Fibroblast of villous mesenchyme (primary cell): ENCODE results near the gene RNLS. TPM values are rescaled to one million over a fixed set of nuclear protein-coding genes. Genes with fewer than 3 reads are reported as not detected.

Experiments
- DNase-seq: peaks from one replicate; pipeline ENCODE4 v3.0.0-alpha.2; 2010; ENCODE audit warnings: low read depth
- H3K4me3 ChIP-seq: 2 replicates; pipeline ENCODE4 v1.5.1; 2011; ENCODE audit warnings: low read depth, mild to moderate bottlenecking, low read length
- CTCF ChIP-seq: IDR thresholded peaks from 2 replicates; pipeline ENCODE4 v1.5.1; 2012; ENCODE audit warnings: low read depth, mild to moderate bottlenecking, low read length; ENCODE audit not compliant: insufficient read depth
- total RNA-seq: library from RNA; depleted of rRNA; stranded (reverse); fragments of >200 nt; gene quantifications from 2 replicates; pipeline ENCODE4 v1.2.3, GENCODE V29; 2012

RNLS gene
- total RNA-seq, 1 donor: 14.2 TPM

GRCh38 chr10:88347597-88348304, 235.4 kb downstream of the RNLS start:
- no peak overlapping the region for H3K4me3 ChIP-seq
- no peak for TF ChIP-seq CTCF

DNA sequence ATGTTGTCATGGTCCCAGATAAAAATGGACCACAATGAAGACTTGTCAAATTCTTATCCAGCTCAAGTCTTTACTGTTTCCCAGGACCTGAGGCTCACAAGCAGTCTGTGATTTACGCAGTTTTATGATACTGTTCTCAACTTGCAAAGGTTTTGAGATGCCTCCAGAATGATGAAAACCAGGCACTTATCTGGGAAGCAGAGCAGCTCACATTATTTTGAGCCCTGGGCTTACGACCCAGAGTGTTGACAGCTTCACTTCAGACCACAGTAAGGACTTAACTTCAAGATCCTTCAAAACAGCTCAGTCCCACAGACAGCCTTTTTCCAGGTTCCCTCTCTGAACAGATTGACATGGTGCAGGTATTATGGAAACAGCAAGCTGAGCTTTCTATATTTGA, 236.1 kb downstream of the RNLS start:
- TF ChIP-seq CTCF: no peak
- DNase-seq: peak; percentile 85

More at GRCh38 chr10:88347597-88348304, 235.4 kb downstream of the RNLS start:
- no peak for DNase-seq

DNA sequence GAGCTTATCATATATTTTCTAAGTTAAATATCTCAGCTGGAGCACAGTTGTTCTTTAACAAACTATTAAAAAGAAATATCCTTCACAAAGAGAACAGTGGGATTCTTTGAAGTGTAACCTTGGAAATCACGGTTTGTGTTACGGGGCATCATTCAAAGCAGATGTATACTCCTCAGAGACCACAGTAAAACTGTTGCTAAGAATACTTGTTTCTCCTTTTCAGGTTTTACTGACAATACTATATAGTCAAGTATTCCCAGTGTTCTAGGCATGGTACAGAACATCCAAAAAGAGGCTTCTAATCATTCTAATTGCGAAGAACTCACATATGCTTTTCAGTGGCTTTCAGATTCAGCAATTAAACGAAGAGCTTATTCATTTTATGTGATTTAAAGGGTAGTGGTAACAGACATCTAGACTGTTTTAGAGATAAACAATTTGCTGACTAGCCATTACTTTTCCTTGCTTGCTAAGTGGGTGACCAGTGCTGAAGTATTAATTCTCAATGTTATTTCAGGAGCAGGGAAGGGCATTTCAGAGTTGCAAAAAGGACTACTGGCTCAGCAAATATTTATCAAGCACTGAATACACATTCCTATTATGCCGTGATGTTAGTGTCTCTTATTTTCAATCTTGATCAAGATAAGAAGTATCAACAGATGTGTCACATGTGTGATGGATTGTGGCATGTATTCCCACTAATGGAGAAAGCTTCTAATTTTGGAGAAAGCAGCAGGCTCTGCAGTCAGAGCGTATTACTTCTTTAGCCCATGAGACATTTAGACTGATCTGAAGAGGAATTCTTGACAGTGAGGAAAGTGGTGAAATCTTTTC, 236.8 kb downstream of the RNLS start:
- TF ChIP-seq CTCF: no peak
- no peak for DNase-seq
- H3K4me3 ChIP-seq: no peak overlapping the region

More for the DNA sequence above, 236.1 kb downstream of the RNLS start:
- H3K4me3 ChIP-seq: no peak overlapping the region

- peak; percentile 37 for DNase-seq
- no peak for TF ChIP-seq CTCF
- no peak overlapping the region for H3K4me3 ChIP-seq
Measured at GRCh38 chr10:88343761-88344484, 239.2 kb downstream of the RNLS start.

DNA sequence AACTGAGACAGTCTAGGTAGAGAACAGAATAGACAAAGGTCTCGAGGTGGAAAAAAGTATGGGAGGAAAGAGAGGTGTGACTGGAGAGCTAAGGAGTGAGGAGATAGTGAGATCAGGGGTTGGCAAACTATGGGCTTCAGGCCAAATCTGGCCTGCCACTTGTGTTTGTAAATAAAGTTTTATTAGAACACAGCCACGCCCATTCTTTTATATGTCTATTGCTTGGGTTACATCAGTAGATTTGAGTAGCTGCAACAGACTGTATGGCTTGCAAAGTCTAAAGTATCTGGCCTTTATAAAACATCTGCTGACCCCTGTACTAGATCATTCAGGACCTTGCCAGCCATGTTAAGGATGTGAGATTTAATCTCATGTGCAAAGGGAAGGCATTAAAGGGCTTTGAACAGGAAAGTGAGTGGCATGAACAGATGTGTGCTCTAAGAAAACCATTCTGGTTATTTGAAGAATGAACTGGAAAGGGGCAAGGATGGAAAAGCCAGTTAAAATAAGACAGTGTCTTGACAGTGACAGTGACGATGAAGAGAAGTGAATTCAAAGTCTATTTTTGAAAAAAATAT, 240.3 kb downstream of the RNLS start:
- H3K4me3 ChIP-seq: no peak overlapping the region
- TF ChIP-seq CTCF: no peak
- DNase-seq: no peak

GRCh38 chr10:88337134-88337533, 246.0 kb downstream of the RNLS start:
- no peak for TF ChIP-seq CTCF
- no peak for DNase-seq
- H3K4me3 ChIP-seq: no peak overlapping the region
